Body of pancreas (tissue), 4 donors: ENCODE measurements around the gene CRB1.

Experiments used
- POLR2A ChIP-seq, 3 donors: fragments of 450-650 bp; IDR thresholded peaks; one replicate each; pipeline ENCODE4 v1.6.1; 2016; ENCODE audit warnings: antibody characterized with exemption in 3 of 3, mild to moderate bottlenecking in 2 of 3
- TF ChIP-seq, protein P1 (sequence below), 7 experiments: fragments of 450-650 bp in 4 of 7; fragments of 200-600 bp in 3 of 7; sonication (generic) in 3 of 7; IDR thresholded peaks; one replicate each; pipeline ENCODE4 v1.5.1; 2016 to 2019; ENCODE audit warnings: antibody characterized with exemption in 7 of 7

DNA sequence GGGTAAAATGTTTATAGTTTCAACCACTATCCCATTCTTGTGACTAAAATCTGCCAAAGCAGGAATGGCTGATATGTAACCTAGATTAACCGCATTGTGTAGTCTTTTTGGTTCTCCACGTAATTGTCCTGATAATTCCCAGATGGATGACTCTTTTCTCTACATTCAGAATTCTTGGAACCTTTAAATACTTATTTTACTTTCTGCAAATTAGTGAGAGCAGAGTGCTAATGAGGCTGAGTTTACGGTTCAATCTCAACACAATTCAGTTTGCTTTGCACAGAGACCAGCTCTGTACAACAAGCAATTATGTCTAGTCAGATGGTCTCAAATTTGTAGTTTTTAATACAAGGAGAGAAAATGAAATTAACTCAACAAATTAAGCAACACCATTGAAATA lies 9.1 kb downstream of the CRB1 start:
- TF ChIP-seq, protein P1, sequence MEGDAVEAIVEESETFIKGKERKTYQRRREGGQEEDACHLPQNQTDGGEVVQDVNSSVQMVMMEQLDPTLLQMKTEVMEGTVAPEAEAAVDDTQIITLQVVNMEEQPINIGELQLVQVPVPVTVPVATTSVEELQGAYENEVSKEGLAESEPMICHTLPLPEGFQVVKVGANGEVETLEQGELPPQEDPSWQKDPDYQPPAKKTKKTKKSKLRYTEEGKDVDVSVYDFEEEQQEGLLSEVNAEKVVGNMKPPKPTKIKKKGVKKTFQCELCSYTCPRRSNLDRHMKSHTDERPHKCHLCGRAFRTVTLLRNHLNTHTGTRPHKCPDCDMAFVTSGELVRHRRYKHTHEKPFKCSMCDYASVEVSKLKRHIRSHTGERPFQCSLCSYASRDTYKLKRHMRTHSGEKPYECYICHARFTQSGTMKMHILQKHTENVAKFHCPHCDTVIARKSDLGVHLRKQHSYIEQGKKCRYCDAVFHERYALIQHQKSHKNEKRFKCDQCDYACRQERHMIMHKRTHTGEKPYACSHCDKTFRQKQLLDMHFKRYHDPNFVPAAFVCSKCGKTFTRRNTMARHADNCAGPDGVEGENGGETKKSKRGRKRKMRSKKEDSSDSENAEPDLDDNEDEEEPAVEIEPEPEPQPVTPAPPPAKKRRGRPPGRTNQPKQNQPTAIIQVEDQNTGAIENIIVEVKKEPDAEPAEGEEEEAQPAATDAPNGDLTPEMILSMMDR (IDR thresholded peaks at IDR 0.05): no peak
- TF ChIP-seq POLR2A (IDR thresholded peaks at IDR 0.05): no peak
